Ishikawa (cell line): ENCODE measurements around the gene CPVL.

Experiments
- EGR1 ChIP-seq: IDR thresholded peaks from 2 replicates; pipeline ENCODE4 v1.6.1; 2012
- EP300 ChIP-seq: IDR thresholded peaks from 2 replicates; pipeline ENCODE4 v1.6.1; 2012; ENCODE audit warnings: borderline replicate concordance
- FOXM1 ChIP-seq: IDR thresholded peaks from 2 replicates; pipeline ENCODE4 v1.6.1; 2012; ENCODE audit warnings: low read depth, borderline replicate concordance
- MAX ChIP-seq: IDR thresholded peaks from 2 replicates; pipeline ENCODE4 v1.6.1; 2012
- TAF1 ChIP-seq: IDR thresholded peaks from 2 replicates; pipeline ENCODE4 v1.6.1; 2012; ENCODE audit warnings: low read depth, mild to moderate bottlenecking
- USF1 ChIP-seq: IDR thresholded peaks from 2 replicates; pipeline ENCODE4 v1.6.1; 2012
- YY1 ChIP-seq: IDR thresholded peaks from 2 replicates; pipeline ENCODE4 v1.6.1; 2012; ENCODE audit warnings: low read depth

- TF ChIP-seq USF1: no peak
- no peak for TF ChIP-seq YY1
- TF ChIP-seq FOXM1: no peak
- TF ChIP-seq EP300: no peak
- TF ChIP-seq EGR1: no peak
- no peak for TF ChIP-seq MAX
- no peak for TF ChIP-seq TAF1
These were observed 191.4 kb downstream of the CPVL start for GRCh38 chr7:28954946-28955345.
